ENCODE results near the gene NPAS2. TPM values are rescaled to one million over a fixed set of nuclear protein-coding genes. Genes with fewer than 3 reads are reported as not detected.

NPAS2 gene
- total RNA-seq, 4 donors from 2014 or later = 63.0 to 134 (median 115) TPM

DNA sequence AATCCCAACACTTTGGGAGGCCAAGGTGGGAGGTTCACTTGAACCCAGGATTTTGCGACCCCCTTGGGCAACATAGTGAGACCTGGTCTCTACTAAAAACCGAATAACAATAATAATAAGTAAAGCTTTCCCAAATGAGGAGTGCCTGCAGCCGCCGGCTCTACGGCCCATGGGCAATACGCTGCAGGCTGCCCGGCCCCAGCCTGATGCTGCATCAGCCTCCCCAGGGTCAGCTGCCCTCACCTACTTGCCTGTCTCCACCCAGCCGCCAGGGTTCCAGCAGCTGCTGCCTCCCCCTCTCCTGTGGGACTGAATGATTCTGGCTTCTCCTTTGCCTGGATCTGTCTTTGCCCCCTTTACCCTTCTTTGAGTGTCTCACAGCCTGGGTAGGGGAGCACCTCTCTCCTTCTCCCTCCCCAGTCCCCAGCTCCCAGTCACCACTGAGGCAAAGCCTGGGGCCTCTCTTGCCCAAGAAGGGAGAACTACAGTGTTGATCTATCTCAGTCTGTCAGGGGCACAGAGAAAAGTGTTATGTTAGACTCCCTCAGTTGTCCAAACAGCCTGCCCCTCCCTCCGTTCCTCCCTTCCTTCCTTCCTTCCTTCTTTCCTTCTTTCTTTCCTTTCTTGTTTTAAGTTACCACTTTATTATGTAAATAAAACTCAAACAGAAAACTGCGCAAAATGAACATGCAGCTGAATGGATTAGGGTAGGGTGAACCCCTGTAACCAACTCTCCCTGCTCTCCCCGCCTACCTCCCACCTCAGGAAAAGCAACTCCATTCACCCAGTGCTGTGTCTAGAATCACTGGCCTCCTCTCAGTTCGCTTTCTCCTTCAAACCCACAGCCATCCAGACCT, 38.2 kb upstream of the NPAS2 start:
- no peak for TF ChIP-seq POLR2A (IDR thresholded peaks at IDR 0.05)
- in situ Hi-C loops (cut with MboI; ENCODE audit: low pct_ligation_motif_present in 1 of 4, low pct_unique_long_range_greater_than_20kb in 1 of 4, low sequenced_read_pairs in 3 of 4) (no loop called here), intact Hi-C loops (cut with DNase I; ENCODE audit: low total_unique reads) (no loop called here)
- Histone ChIP-seq H3K27me3 (no peaks in the 10 kb centered on the region), H3K4me1 (peaks cover 0 to 30% (median 9%) of the 10 kb centered on the region in 4 donors), H3K27ac (peak overlapping the region in 1 of 4 donors; percentile 44), H3K36me3 (no peaks in the 10 kb centered on the region), H3K9me3 (no peaks in the 10 kb centered on the region), H3K4me3 (no peak overlapping the region)
- no peak for DNase-seq
- 93 to 100% methylated on average over 2 to 12 of the region's 12 CpGs for WGBS, 2 donors (ENCODE audit: low coverage in 1 of 2)

DNA sequence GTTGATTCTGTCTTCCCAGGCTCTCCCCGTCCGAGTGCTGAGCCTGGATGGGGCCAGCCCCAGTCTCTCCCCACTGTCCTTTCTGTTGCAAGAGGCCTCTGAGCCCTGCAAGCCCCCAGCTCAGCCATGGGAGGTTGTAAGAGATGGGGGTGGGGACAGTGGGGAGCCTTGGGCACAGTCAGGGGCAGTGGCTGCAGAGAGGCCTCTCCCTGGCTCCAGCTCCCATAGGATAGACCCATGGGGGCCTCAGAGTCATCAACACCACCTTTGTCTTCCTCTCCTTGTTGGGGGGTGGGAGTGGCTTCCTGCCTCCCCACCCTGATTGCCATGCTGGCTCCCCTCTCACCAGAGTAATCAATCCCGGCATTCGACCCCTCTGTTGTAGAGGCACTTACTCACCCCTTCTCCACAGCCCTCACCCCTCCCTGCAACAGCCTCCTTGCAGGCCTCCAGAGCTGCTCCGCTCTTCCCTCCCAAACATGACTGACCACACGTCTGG, 37.5 kb upstream of the NPAS2 start:
- Histone ChIP-seq H3K27me3 (no peaks in the 10 kb centered on the region), H3K4me1 (peaks cover 0 to 33% (median 9%) of the 10 kb centered on the region in 4 donors), H3K4me3 (no peak overlapping the region), H3K27ac (no peak overlapping the region), H3K36me3 (no peaks in the 10 kb centered on the region), H3K9me3 (no peaks in the 10 kb centered on the region)
- intact Hi-C loops (cut with DNase I; ENCODE audit: low total_unique reads) = no loop called here
- TF ChIP-seq POLR2A (IDR thresholded peaks at IDR 0.05) = no peak
- TF ChIP-seq EP300 (IDR thresholded peaks at IDR 0.05; ENCODE audit: low read depth) = no peak
- TF ChIP-seq POLR2AphosphoS5 (IDR thresholded peaks at IDR 0.05) = no peak
- TF ChIP-seq, protein P1, sequence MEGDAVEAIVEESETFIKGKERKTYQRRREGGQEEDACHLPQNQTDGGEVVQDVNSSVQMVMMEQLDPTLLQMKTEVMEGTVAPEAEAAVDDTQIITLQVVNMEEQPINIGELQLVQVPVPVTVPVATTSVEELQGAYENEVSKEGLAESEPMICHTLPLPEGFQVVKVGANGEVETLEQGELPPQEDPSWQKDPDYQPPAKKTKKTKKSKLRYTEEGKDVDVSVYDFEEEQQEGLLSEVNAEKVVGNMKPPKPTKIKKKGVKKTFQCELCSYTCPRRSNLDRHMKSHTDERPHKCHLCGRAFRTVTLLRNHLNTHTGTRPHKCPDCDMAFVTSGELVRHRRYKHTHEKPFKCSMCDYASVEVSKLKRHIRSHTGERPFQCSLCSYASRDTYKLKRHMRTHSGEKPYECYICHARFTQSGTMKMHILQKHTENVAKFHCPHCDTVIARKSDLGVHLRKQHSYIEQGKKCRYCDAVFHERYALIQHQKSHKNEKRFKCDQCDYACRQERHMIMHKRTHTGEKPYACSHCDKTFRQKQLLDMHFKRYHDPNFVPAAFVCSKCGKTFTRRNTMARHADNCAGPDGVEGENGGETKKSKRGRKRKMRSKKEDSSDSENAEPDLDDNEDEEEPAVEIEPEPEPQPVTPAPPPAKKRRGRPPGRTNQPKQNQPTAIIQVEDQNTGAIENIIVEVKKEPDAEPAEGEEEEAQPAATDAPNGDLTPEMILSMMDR (IDR thresholded peaks at IDR 0.05) = no peak
- 89 to 91% methylated on average over 3 to 6 of the region's 6 CpGs for WGBS, 2 donors (ENCODE audit: low coverage in 1 of 2)
- in situ Hi-C loops (cut with MboI; ENCODE audit: low pct_ligation_motif_present in 1 of 4, low pct_unique_long_range_greater_than_20kb in 1 of 4, low sequenced_read_pairs in 3 of 4) = no loop called here
- no peak for DNase-seq

DNA sequence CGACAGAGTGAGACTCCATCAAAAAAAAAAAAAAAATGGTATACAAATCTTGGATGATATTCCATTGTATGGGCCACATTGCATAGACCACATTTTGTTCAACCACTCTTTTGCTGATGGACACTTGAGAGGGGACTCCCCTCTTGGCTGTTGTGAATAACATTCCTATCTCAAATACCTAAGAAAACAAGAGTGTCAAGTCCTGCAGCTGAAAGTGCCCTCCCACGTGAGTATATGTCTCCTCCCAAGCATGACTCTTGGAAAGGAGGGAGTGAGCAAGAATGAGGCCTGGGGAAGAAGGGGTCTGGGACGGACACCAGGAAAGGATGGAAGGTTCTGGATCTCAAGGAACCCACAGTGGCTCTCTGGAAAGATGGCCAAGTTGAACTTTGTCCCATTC, 36.0 kb upstream of the NPAS2 start:
- H3K4me3 ChIP-seq = no peak overlapping the region
- TF ChIP-seq EP300 (IDR thresholded peaks at IDR 0.05; ENCODE audit: low read depth) (no peak), POLR2AphosphoS5 (IDR thresholded peaks at IDR 0.05) (no peak)
- TF ChIP-seq, protein P1 (IDR thresholded peaks at IDR 0.05) = no peak
- H3K27me3 ChIP-seq = no peaks in the 10 kb centered on the region
- intact Hi-C loops (cut with DNase I; ENCODE audit: low total_unique reads) (no loop called here), in situ Hi-C loops (cut with MboI; ENCODE audit: low pct_ligation_motif_present in 1 of 4, low pct_unique_long_range_greater_than_20kb in 1 of 4, low sequenced_read_pairs in 3 of 4) (no loop called here)
- 40 to 74% methylated on average over 2 to 3 of the region's 3 CpGs for WGBS, 2 donors (ENCODE audit: low coverage in 1 of 2)
- no peak overlapping the region for H3K27ac ChIP-seq
- no peaks in the 10 kb centered on the region for H3K9me3 ChIP-seq
- no peak for DNase-seq
- H3K36me3 ChIP-seq = no peaks in the 10 kb centered on the region
- peaks cover 0 to 33% (median 11%) of the 10 kb centered on the region in 4 donors for H3K4me1 ChIP-seq

DNA sequence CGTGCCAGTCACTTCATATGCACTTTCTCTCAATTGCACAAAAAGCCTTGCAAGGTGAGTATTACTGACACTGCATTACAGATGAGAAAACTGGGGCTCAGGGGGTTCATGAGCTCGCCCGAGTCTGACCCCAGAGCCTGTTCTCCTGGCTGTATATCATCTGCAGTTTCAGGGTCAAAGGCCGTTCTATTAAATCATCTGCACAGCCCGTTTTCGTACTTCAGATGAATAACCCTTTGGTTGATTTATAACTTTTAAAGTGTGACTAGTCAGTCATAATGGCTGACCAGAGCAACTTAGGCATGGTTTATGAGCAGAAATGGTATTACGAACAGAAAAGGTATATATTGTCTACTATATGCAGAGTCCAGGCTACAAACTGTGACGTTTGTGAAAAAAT, 35.3 kb upstream of the NPAS2 start:
- DNase-seq = no peak
- no peaks in the 10 kb centered on the region for H3K36me3 ChIP-seq
- H3K27me3 ChIP-seq = no peaks in the 10 kb centered on the region
- H3K9me3 ChIP-seq = no peaks in the 10 kb centered on the region
- WGBS, 2 donors (ENCODE audit: low coverage in 1 of 2) = 53 to 58% methylated on average over 8 of the region's 8 CpGs
- H3K4me1 ChIP-seq = peaks cover 0 to 36% (median 14%) of the 10 kb centered on the region in 4 donors
- TF ChIP-seq POLR2A (IDR thresholded peaks at IDR 0.05) (no peak), POLR2AphosphoS5 (IDR thresholded peaks at IDR 0.05) (no peak), EP300 (IDR thresholded peaks at IDR 0.05; ENCODE audit: low read depth) (no peak)
- TF ChIP-seq, protein P1 (IDR thresholded peaks at IDR 0.05) = no peak
- intact Hi-C loops (cut with DNase I; ENCODE audit: low total_unique reads) = no loop called here
- no peak overlapping the region for H3K27ac ChIP-seq
- H3K4me3 ChIP-seq = no peak overlapping the region
- in situ Hi-C loops (cut with MboI; ENCODE audit: low pct_ligation_motif_present in 1 of 4, low pct_unique_long_range_greater_than_20kb in 1 of 4, low sequenced_read_pairs in 3 of 4) = no loop called here

All from transverse colon (tissue), 4 donors.